Stimulated activated CD4-positive, alpha-beta T cell treated with anti-CD3 and anti-CD28 coated beads, Interleukin-12 subunit alpha, Interleukin-12 subunit beta, amount 100 ng/mL, for 24 hours (primary cell): ENCODE data around the gene FOXN1.
"Not testable (repeated sequence)": the region's sequence is repeated elsewhere in the genome, so short reads cannot be mapped to it uniquely, and the experiment has no call there.

ENCODE experiments used
- DNase-seq, 2 experiments: peaks; one replicate each; pipeline ENCODE4 v3.0.0-alpha.2; 2020; ENCODE audit warnings: low read depth in 2 of 2

FOXN1 gene

DNA sequence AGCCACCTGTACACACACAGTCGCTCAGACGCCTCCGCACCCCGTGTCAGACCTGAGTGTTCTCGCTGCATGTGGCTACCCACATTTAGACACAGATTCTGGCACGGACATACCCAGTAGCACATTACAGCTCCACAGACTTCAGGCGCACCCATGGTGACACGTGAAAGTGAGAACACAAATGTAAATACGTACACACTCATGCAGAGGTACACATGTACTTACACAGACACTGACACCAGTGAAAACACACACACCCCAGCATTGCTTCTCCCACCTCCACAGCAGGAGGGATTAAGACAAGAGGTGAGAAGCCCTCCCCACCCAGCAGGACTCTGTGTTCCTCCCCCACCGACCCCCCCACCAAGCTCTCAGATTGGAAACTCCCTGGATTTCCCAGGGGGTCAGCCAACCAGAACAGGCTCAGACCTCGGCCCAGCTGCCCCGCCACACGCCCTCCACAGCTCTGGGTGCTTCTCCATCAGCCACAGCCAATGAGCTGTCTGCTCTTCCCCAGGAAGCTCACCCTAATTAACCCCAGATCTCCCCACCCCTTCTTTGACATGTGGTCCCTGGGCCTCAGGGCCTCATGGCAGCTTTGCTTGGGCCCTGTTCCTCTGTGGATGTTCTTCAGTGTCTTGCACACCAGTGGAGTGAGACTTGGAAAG is 5.3 kb upstream of the FOXN1 start:
- DNase-seq = no peak

DNA sequence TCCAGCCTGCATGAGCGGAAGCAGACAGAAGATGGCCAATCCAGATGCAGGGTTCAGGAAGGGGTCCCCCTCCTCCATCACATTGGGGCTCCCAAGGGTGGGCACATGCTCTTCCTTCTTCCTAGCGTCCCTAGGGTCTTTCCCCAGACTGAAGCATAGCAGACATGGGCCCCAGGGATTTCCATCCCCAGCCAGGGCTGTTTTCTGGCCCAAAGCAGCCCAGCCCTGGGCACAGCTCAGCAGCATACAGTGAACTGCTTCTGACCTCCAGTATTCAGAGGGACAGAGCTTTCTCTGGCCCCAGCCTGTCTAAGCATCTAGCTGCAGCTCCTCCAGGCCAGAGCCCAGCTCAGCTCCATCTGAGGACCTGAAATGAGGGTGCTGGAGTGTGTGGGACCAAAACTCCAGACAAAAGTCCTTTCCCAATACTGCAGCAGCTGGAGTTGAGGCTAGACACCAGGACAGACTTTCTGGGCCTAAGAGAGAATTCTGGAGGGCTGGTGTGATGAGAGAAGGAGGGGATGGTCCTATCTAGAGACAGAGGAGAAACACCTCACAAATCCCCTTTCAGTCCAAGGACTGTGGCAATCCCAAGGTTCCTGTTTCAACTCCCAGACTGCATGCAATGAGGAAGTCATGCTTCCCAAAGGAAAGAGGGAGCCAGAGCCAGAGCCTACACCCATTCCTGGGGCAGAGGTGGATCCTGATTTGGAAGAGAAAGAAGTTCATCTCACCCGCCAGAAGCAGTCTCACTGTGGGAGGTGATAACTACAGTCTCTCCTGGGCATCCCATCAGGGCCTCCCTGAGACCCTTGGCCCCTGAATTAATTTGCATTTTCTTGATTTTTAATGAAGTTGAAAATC is 4.5 kb upstream of the FOXN1 start:
- no peak for DNase-seq

DNA sequence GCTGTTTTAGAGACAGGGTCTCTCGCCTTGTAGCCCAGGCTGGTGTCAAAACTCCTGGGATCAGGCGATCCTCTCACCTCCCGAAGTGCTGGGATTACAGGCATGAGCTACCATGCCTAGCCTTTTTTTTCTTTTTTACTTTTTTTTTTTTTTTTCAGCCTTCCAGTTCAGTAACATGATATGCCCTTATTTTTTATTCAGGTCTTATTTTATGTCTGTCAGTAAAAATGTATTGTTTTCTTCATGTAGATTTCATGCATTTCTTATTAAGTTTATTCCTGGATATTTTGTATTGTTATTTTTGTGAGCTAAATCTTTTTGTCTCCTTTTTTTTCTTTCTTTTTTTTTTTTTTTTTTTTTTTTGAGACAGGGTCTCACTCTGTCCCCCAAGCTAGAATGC is 2.7 kb upstream of the FOXN1 start:
- no peak for DNase-seq

DNA sequence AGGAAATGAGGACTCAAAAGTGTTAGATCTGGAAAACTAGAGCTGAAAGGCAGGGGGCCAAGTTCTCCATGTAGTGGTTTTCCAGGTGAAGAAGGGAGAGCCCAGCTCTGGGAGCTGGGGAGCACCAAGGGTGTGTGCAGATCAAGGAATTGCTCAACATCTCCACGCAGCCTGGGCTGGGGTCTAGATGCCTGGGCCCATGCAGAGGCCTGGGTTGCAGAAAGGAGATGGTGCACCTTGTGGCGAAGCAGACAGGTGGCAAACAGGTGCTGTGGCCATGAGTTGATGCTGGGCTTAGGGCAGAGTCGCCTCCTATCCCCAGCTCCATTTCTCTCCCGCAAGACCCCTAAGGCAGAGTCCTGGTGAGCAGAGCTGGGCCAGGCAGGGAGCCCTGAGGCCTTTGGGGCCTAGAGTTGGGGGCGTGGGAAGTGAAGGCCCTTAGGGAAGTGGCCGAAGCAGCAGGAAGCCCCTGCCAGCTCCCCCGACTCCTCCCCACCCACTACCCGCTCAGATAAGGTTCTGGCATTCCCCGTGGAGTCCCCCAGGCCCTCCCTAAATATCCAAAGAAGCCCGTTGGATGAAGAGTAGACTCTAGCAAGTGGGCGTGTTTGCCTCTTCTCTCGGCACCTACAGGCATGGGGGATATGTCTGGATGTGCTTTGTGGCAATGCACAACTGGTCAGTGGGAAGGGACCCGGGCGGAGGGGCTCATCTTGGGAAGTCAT is 777 bp downstream of the FOXN1 start:
- DNase-seq = no peak

DNA sequence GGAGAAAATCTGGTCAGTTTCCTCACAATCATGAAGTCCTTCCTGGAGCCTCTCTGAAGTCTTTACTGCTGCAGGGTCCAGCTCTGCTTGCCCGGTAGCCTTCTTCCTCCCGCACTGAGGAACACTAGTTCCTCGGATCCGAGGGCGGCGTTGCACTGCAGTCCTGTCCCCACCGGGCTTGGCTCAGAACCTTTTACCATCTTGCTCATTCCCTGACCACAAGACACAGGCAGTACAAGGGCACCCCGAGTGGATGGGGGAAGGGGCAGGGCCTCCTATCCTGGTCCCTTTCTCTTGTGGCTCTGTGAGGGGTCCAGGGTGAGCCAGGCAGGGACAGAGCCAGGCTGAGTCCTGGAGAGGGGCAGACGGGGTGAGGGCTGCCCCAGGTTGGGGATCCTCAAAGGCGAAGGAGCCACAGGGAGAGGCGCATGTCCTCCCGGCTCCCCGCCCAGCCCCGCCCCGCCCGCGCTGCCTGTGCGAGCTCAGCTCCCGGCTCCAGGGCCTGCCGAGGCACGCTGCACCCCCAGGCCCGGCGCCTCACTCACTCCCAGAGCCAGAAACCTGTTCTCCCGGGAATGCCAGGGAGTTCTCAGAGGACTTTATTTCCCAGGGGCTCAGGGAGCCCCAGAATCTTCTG is 1.5 kb downstream of the FOXN1 start:
- no peak for DNase-seq

DNA sequence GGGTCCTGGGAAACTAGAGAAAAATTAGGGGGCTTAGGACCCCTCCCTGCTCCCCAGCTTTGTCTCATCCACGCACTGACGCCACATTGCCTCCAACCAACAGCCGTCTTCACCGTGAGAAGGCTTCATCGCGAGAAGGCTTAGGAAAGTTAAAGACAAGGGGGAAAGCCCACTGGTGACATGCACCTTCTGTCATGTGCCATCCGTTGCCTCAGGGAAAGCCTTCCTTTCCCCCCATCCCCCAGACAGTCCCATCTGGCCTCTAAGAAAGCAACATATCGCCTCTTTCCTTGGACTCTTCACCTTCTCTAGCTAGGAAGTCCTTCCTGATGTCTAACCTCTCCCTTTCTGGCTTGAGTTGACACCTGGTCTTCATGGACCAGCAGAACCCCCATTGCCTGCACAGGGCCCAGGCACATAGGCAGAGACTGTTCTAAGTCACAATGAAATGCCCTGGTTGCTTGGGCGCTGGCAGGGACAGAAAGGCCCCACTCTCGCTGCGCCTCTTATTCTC is 2.1 kb downstream of the FOXN1 start:
- DNase-seq = no peak

DNA sequence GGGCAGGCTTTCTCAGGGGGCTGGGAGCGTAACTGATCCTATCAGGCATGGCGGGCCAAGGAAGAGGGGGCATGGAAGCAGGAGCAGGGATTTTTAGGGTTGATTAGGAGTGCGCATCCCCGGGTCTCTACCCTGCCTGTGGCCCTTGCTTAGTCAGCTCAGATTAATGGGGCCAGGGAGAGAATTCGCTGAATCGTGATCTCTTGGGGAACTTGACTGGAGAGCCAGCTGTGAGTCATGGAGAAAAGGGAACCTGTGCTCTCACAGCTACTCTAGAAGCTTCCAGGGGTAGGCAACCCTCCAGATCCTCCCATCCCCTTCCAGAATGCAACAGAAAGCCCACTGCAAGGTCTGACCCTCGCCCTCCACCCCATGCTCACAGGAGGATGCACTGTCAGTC is 3.6 kb downstream of the FOXN1 start:
- DNase-seq = no peak

DNA sequence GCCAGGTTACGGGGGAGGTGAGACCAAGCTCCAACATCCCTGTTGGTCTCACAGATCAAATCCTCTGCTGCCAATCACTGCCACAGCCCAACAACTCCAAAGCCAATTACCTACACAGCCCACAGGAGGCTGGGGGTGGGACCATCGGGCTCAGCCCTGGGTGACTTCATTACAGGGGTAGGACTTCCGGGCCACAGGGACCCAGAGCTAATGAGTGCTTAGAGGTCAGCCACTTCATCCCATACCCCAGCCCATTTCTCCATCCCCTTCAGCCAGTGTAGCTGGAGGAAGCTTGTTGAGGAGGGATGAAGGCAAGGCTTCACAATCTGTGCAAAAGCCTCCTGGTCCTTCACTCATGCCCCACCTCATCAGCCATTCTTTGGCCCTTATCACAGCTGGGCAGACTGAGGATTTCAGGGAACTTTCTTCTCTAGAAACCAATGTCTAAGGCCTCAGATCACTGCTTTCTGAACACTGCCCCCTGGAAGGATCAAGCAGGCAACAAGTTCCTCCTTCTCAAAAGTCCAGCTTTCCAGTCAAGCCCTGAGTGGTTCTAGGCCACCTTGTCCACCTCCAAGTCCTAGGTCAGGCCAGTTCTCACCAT is 5.8 kb downstream of the FOXN1 start:
- DNase-seq = no peak

DNA sequence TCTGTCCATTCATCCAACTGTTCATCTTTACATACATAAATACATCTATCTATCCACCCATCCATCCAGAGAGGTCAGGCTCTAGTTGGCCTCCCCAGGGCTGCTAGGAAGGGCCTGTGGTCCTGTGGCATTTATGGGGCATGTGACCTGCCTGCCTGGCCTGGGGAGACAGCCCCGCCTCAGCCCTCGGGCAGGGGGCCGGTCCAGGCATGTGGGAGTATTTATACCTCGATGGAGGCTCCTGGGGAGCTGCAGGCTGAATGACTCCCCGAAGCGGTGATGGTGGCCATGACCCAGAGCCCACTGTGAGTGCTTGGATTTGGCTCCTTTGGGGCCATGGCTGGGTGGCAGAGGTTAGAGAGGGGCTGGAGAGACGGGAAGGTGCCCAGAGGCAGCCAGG is 7.3 kb downstream of the FOXN1 start:
- no peak for DNase-seq

DNA sequence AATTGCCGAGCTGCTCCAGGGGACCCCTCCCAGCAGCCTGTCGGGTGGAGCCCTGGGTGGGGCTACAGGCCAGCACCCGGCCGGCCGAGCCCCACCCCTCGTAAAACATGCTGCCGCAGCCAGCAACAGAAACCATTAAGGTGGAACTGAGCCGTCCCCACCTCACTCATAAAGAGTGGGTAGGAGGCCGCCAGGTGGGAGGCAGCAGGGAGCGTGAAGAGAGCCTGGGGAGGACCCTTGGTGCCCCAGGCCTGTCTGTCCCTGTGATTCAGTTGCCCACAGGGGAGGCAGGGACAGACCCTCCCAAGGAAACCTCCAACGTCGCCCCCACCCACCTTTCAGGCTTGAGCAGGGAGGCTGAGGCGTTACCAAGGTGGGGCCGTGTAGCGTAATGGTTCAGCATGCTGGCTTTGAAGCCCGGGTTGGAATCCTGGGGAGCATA is 8.4 kb downstream of the FOXN1 start:
- no peak for DNase-seq

DNA sequence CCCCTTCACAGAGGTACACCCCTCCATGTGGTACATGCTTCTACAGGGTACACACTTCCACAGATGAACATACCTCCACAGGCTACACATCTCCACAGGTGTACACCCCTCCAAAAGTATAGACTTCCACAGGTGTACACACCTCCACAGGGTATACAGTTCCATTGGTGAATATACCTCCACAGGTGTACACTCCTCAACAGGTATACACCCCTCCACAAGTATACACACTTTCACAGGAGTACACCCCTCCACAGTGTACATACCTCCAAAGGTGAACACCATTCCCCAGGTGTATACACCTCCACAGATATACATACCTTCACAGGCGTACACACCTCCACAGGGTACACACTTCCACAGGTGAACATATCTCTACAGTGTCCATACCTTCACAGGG is 9.4 kb downstream of the FOXN1 start:
- DNase-seq = no peak

DNA sequence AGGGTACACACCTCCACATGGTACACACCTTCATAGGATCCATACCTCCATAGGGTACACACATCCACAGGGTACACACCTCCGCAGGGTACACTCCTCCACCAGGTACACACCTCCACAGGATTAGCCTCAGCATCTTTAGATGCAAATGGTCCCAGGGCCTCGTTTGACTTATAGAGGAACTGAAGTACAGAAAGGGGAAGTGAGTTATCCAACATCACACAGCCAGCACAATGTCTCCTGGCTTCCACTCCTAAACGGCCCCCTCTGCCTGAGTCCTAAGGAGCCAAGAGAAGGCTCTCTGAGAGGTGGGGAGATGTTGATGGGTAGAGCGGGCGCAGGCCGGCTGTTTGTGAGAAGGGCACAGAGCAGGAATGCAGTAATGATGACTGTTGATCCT is 12.0 kb downstream of the FOXN1 start:
- DNase-seq = no peak

DNA sequence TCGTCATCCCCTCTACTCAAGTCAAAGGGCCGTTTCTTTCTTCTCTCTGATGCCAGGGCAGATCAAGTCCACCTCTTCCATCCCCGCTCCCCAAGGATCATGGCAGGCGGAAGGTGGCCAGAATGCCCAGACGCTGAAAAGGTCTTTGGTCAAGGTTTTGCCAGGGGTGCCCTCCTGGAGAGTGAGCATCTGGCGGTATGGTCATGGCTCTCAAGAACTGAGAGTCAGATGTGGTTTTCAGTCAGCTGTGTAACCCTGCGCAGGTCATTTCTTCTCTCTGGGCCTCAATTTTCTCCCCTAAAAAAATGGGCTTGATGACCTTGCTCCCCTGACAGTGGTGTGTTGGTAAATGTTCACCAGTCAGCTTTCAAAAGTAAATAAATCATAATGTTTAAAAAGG is 12.4 kb downstream of the FOXN1 start:
- no peak for DNase-seq

DNA sequence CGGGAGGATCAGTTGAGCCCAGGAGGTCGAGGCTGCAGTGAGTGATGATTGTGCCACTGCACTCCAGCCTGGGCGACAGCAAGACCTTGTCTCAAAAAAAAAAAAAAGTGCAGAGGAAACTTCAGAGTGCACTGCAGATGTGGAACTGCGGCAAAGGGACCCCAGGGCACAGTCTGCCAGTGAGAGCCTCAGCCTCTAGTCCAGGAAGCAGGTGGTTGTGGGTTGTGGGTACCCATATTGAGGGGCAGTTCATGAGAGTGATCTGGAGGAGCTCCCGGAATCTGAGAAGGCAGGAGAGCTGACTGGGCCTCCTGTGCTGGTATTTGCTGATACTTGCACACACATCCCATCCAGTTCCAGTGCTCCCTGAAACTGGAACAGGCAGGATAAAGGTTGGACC is 13.1 kb downstream of the FOXN1 start:
- DNase-seq = no peak

DNA sequence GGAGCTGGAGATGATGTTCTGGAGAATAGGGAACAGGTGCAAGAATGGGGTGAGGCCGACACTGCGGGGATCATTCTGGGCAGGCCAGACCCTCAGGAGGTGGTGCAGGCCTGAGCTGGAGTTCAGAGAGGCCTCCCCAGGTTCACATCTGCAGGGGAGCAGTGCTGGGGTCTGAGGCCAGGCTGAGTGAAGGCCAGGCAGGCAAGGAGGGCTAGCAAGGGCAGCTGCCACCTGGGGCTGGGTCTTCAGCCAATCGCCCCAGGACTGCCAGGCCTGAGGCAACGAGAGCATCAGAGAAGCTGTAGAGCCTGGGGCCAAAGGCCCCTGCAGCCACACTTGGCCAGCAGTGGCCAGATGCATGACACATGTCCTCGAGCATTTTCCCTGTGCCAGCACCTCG is 14.5 kb downstream of the FOXN1 start:
- DNase-seq = no peak

DNA sequence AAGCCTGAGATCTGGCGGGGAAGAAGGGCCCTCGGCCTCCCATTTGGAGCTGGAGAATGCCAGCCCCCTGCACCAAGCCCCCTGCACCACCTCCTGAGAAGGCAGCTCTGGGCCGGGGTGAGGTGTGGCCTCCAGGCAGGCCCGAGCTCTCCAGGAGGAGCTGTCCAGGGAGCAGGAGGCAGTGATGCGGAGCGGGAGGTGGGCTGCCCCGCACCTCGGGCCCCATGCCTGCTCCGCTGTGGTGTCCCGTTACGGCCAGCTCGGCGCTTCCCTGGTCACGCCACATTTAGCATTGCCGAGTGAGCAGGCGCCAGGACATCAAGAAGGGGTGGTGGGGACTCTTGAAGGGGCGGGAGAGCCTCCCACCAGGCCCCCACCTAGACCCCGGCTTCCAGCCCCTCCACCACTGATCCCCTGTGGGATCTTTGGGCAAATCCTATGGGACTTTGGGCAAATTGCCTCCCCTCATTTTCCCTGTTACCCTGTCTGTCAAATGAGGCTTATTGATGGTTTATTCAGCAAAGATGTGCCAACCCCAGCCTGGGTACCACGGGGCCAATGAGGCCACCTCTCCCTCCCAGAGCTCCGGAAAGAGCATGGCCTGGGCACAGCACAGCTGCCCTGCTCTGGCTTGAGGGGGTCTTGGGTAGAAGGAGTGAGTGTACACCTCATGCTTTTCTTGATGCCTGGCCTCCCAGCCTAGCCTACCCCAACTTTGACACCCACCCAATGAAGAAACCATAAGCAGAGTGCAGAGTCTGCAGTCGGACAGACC is 15.3 kb downstream of the FOXN1 start:
- no peak for DNase-seq

DNA sequence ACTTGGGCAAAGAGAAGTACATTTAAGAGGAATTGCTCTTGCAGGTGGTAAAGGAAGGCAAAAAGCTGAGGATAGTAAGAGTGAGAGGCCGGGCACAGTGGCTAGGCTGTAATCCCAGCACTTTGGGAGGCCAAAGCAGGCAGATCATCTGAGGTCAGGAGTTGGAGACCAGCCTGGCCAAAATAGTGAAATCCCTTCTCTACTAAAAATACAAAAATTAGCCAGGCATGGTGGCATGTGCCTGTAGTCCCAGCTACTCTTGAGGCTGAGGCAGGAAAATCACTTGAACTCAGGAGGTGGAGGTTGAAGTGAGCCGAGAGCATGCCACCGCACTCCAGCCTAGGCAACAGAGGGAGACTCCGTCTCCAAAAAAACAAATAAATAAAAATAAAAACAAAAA is 16.1 kb downstream of the FOXN1 start:
- not testable (repeated sequence) for DNase-seq

DNA sequence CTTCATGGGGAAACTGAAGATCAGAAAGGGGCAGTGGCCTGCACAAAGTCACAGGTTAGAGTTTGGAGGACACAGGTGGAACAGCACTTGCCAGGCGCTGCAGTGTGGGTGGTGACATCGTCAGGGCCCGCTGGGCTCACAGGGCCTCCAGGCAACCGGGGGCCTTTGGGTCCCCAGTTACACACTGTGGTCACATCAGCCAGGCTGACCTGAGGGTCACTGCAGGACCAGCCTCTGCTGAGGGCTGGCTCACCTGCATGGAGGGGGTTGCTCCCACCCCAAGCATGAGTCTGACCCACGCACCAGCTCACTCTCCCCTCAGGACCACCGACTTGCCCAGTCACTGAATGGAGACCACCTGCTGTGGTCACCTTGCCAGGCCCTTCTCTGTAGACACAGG is 17.0 kb downstream of the FOXN1 start:
- DNase-seq = no peak

DNA sequence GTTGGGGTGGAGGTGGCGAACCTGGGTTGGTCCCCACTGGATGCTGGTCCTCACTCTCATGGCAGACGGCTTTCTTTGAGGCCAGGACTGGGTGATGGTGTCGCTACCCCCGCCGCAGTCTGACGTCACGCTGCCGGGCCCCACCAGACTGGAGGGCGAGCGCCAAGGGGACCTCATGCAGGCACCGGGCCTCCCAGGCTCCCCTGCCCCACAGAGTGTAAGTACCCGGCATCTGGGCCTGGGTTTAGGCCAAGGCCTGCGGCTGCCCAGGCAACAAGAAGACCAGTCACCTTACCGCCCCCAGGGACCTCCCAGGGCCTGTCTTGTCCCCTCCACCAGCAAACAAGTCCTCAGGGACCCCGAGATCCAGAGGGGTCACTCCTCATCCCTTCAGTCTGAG is 17.7 kb downstream of the FOXN1 start:
- DNase-seq = no peak

DNA sequence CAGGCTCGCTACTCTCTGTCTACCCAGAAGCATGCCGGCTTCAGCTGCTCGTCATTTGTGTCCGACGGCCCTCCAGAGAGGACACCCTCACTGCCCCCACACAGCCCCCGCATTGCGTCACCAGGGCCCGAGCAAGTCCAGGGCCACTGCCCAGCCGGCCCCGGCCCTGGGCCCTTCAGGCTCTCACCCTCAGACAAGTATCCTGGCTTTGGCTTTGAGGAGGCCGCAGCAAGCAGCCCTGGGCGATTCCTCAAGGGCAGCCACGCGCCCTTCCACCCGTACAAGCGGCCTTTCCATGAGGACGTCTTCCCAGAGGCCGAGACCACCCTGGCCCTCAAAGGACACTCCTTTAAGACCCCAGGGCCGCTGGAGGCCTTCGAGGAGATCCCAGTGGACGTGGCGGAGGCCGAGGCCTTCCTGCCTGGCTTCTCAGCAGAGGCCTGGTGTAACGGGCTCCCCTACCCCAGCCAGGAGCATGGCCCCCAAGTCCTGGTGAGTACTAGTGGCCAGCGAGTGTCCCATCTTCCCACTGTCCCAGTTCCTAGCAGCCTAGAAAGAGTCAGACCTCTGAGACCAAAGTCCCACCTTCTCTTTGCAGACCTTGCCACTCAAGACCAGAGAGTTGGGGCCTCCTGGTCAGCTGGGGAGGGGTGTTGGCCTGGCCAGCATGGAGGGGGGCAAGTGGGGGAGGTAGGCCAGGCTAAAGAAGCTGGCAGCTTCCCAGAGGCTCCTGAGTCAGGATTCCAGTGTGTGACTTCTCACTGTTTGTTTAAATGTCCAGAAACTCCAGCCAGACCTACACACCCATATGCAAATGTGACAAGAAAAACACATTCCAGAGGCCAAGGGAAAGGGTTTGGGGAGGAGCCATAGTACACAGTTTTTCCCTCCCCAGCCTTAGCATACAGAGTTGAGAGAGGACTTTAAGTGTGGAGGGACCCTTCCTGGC is 18.6 kb downstream of the FOXN1 start:
- no peak for DNase-seq
